Stimulated activated CD8-positive, alpha-beta memory T cell treated with anti-CD3 and anti-CD28 coated beads, Interleukin-4, amount 100 ng/mL, for 1 hour (primary cell): ENCODE results near the gene FOXA2.
"Not testable (repeated sequence)": the region's sequence is repeated elsewhere in the genome, so short reads cannot be mapped to it uniquely, and the experiment has no call there.

Experiments
- DNase-seq, 2 donors: peaks; one replicate each; pipeline ENCODE4 v3.0.0-alpha.2; 2020; ENCODE audit warnings: low read depth in 2 of 2, low spot score in 1 of 2

Gene FOXA2

GRCh38 chr20:22569353-22569752, 15.0 kb downstream of the FOXA2 start:
- DNase-seq = no peak

- DNase-seq = no peak
Measured at GRCh38 chr20:22568872-22569344, 15.5 kb downstream of the FOXA2 start.

GRCh38 chr20:22567944-22568871, 16.2 kb downstream of the FOXA2 start:
- no peak for DNase-seq

GRCh38 chr20:22566876-22567658, 17.3 kb downstream of the FOXA2 start:
- DNase-seq = no peak

GRCh38 chr20:22563062-22563965, 21.1 kb downstream of the FOXA2 start:
- DNase-seq = no peak

GRCh38 chr20:22562620-22563019, 21.8 kb downstream of the FOXA2 start:
- DNase-seq = no peak

- no peak for DNase-seq
Measured at GRCh38 chr20:22561965-22562577, 22.3 kb downstream of the FOXA2 start.

- DNase-seq = no peak
Measured at GRCh38 chr20:22560817-22561216, 23.6 kb downstream of the FOXA2 start.

- no peak for DNase-seq
Measured at GRCh38 chr20:22559711-22560318, 24.6 kb downstream of the FOXA2 start.

- no peak for DNase-seq
Measured at GRCh38 chr20:22557403-22558276, 26.7 kb downstream of the FOXA2 start.

GRCh38 chr20:22556565-22557056, 27.8 kb downstream of the FOXA2 start:
- no peak for DNase-seq

GRCh38 chr20:22555791-22556564, 28.4 kb downstream of the FOXA2 start:
- DNase-seq = no peak

GRCh38 chr20:22554391-22554790, 30.0 kb downstream of the FOXA2 start:
- no peak for DNase-seq

- not testable (repeated sequence) for DNase-seq
Measured at GRCh38 chr20:22550514-22550913, 33.9 kb downstream of the FOXA2 start.

GRCh38 chr20:22548040-22548439, 36.3 kb downstream of the FOXA2 start:
- DNase-seq = no peak

- no peak for DNase-seq
Measured at GRCh38 chr20:22546344-22546743, 38.0 kb downstream of the FOXA2 start.

GRCh38 chr20:22545045-22545444, 39.3 kb downstream of the FOXA2 start:
- DNase-seq = no peak

GRCh38 chr20:22544462-22544861, 39.9 kb downstream of the FOXA2 start:
- DNase-seq = no peak
